Astrocyte (in vitro differentiated cells and primary cell): ENCODE measurements around the gene GALNT17. TPM values are rescaled to one million over a fixed set of nuclear protein-coding genes. Genes with fewer than 3 reads are reported as not detected.

Experiments used
- DNase-seq: peaks from one replicate; pipeline ENCODE4 v3.0.0-alpha.2; 2010; ENCODE audit warnings: low read depth
- FAIRE-seq: peaks from 2 replicates; lab custom pipeline; 2011; peaks lifted over from hg19 to GRCh38; lab: Jason Lieb, UNC
- H2AFZ ChIP-seq: 2 replicates; pipeline ENCODE4 v1.6.0; 2012; ENCODE audit warnings: low read depth, low read length, inconsistent platforms
- H3K27ac ChIP-seq: 2 replicates; pipeline ENCODE4 v1.5.1; 2011; ENCODE audit warnings: low read depth, low read length, inconsistent platforms
- H3K27me3 ChIP-seq: 2 replicates; pipeline ENCODE4 v1.6.0; 2011; ENCODE audit warnings: low read length, inconsistent platforms; ENCODE audit not compliant: insufficient read depth
- H3K36me3 ChIP-seq: 2 replicates; pipeline ENCODE4 v1.5.1; 2011; ENCODE audit warnings: low read length, inconsistent platforms; ENCODE audit not compliant: insufficient read depth
- H3K4me1 ChIP-seq: 2 replicates; pipeline ENCODE4 v1.5.1; 2011; ENCODE audit warnings: low read length, inconsistent platforms; ENCODE audit not compliant: insufficient read depth
- H3K4me2 ChIP-seq: 2 replicates; pipeline ENCODE4 v1.6.0; 2012; ENCODE audit warnings: low read length, inconsistent platforms
- H3K4me3 ChIP-seq: 2 replicates; pipeline ENCODE4 v1.5.1; 2011; ENCODE audit warnings: low read depth, mild to moderate bottlenecking, low read length, inconsistent platforms; ENCODE audit not compliant: insufficient read depth
- H3K79me2 ChIP-seq: 2 replicates; pipeline ENCODE4 v1.6.0; 2012; ENCODE audit warnings: mild to moderate bottlenecking, low read length, inconsistent platforms; ENCODE audit not compliant: insufficient read depth
- H3K9ac ChIP-seq: 2 replicates; pipeline ENCODE4 v1.6.0; 2012; ENCODE audit warnings: mild to moderate bottlenecking, low read length, inconsistent platforms
- H3K9me3 ChIP-seq: 2 replicates; pipeline ENCODE4 v1.5.1; 2012; ENCODE audit warnings: low read depth, mild to moderate bottlenecking, low read length, inconsistent platforms; ENCODE audit not compliant: insufficient read depth
- H4K20me1 ChIP-seq: 2 replicates; pipeline ENCODE4 v1.6.0; 2012; ENCODE audit warnings: low read length, inconsistent platforms; ENCODE audit not compliant: insufficient read depth
- H3K27ac Mint-ChIP-seq: one replicate; pipeline ENCODE4 v1.8.0; 2021; ENCODE audit warnings: mild to moderate bottlenecking, mixed read lengths; ENCODE audit not compliant: unreplicated experiment
- H3K27me3 Mint-ChIP-seq: one replicate; pipeline ENCODE4 v1.8.0; 2021; ENCODE audit warnings: low read depth, mixed read lengths; ENCODE audit not compliant: unreplicated experiment
- H3K36me3 Mint-ChIP-seq: one replicate; pipeline ENCODE4 v1.8.0; 2021; ENCODE audit warnings: low read depth, mixed read lengths; ENCODE audit not compliant: unreplicated experiment
- H3K4me1 Mint-ChIP-seq: one replicate; pipeline ENCODE4 v1.8.0; 2021; ENCODE audit warnings: low read depth, mixed read lengths; ENCODE audit not compliant: unreplicated experiment
- H3K4me3 Mint-ChIP-seq: one replicate; pipeline ENCODE4 v1.8.0; 2021; ENCODE audit warnings: mild to moderate bottlenecking, moderate library complexity, mixed read lengths; ENCODE audit not compliant: unreplicated experiment
- H3K9me3 Mint-ChIP-seq: one replicate; pipeline ENCODE4 v1.8.0; 2021; ENCODE audit warnings: mild to moderate bottlenecking, mixed read lengths; ENCODE audit not compliant: unreplicated experiment
- CTCF ChIP-seq: IDR thresholded peaks from 2 replicates; pipeline ENCODE4 v1.5.1; 2011; ENCODE audit warnings: low read depth, mild to moderate bottlenecking, inconsistent platforms, low read length, moderate library complexity; ENCODE audit not compliant: insufficient read depth
- EZH2 ChIP-seq: IDR thresholded peaks from 2 replicates; pipeline ENCODE4 v1.6.1; 2012; ENCODE audit warnings: mild to moderate bottlenecking, low read length, inconsistent platforms; ENCODE audit not compliant: insufficient read depth
- total RNA-seq: library from RNA; stranded (reverse); gene quantifications from 2 replicates; pipeline ENCODE4 v1.2.1, GENCODE V29; 2021

GALNT17 gene
- total RNA-seq, 1 donor from 2014 or later = 7.8 TPM

GRCh38 chr7:71661671-71662224, 529.8 kb downstream of the GALNT17 start:
- no peak overlapping the region for H3K9ac ChIP-seq
- H3K27ac ChIP-seq = no peak overlapping the region
- H3K27me3 ChIP-seq = no peaks in the 10 kb centered on the region
- H3K4me3 ChIP-seq = no peak overlapping the region
- TF ChIP-seq CTCF = no peak
- TF ChIP-seq EZH2 = no peak
- H3K4me2 ChIP-seq = no peak overlapping the region
- H3K4me1 ChIP-seq = no peaks in the 10 kb centered on the region
- Mint-ChIP-seq H3K4me1 (no peaks in the 10 kb centered on the region), H3K4me3 (no peak overlapping the region), H3K27ac (no peak overlapping the region), H3K9me3 (no peaks in the 10 kb centered on the region), H3K27me3 (no peaks in the 10 kb centered on the region), H3K36me3 (peaks cover 3% of the 10 kb centered on the region)
- DNase-seq (no peak), FAIRE-seq (no peak)
- no peaks in the 10 kb centered on the region for H3K36me3 ChIP-seq
- H3K79me2 ChIP-seq = no peaks in the 10 kb centered on the region
- H3K9me3 ChIP-seq = no peaks in the 10 kb centered on the region
- no peaks in the 10 kb centered on the region for H4K20me1 ChIP-seq
- no peak overlapping the region for H2AFZ ChIP-seq

- Histone ChIP-seq H3K9ac (no peak overlapping the region), H4K20me1 (no peaks in the 10 kb centered on the region), H3K36me3 (no peaks in the 10 kb centered on the region), H3K4me3 (no peak overlapping the region), H3K4me2 (no peak overlapping the region), H3K27ac (no peak overlapping the region), H3K4me1 (no peaks in the 10 kb centered on the region), H2AFZ (no peak overlapping the region), H3K9me3 (no peaks in the 10 kb centered on the region), H3K27me3 (no peaks in the 10 kb centered on the region), H3K79me2 (no peaks in the 10 kb centered on the region)
- Mint-ChIP-seq H3K36me3 (peaks cover 3% of the 10 kb centered on the region), H3K27ac (no peak overlapping the region), H3K4me3 (no peak overlapping the region), H3K4me1 (no peaks in the 10 kb centered on the region), H3K9me3 (no peaks in the 10 kb centered on the region), H3K27me3 (no peaks in the 10 kb centered on the region)
- TF ChIP-seq EZH2 (no peak), CTCF (no peak)
- DNase-seq = no peak
- no peak for FAIRE-seq
Observed at GRCh38 chr7:71665716-71666115, 533.8 kb downstream of the GALNT17 start.

- H3K4me3 ChIP-seq = no peak overlapping the region
- H3K27me3 Mint-ChIP-seq = no peaks in the 10 kb centered on the region
- no peaks in the 10 kb centered on the region for H3K9me3 ChIP-seq
- no peaks in the 10 kb centered on the region for H3K9me3 Mint-ChIP-seq
- H3K4me1 Mint-ChIP-seq = no peaks in the 10 kb centered on the region
- H3K4me1 ChIP-seq = no peaks in the 10 kb centered on the region
- H3K36me3 ChIP-seq = no peaks in the 10 kb centered on the region
- no peak overlapping the region for H2AFZ ChIP-seq
- no peaks in the 10 kb centered on the region for H3K27me3 ChIP-seq
- no peak overlapping the region for H3K27ac Mint-ChIP-seq
- H3K36me3 Mint-ChIP-seq = peaks cover 3% of the 10 kb centered on the region
- FAIRE-seq = no peak
- H3K79me2 ChIP-seq = no peaks in the 10 kb centered on the region
- DNase-seq = no peak
- no peak overlapping the region for H3K4me2 ChIP-seq
- no peak for TF ChIP-seq EZH2
- no peak for TF ChIP-seq CTCF
- no peak overlapping the region for H3K27ac ChIP-seq
- H3K9ac ChIP-seq = no peak overlapping the region
- no peaks in the 10 kb centered on the region for H4K20me1 ChIP-seq
- H3K4me3 Mint-ChIP-seq = no peak overlapping the region
Observed at GRCh38 chr7:71668572-71668971, 536.6 kb downstream of the GALNT17 start.
